OCI-LY7 (cell line): ENCODE results near the gene CHST11.

Experiments
- EZH2phosphoT487 ChIP-seq: fragments of 200-600 bp; sonication (generic); IDR thresholded peaks from 2 replicates; pipeline ENCODE4 v1.6.1; 2018; ENCODE audit warnings: low read depth, borderline replicate concordance, mild to moderate bottlenecking, mixed run types, antibody characterized with exemption, low read length, moderate library complexity, mixed read lengths
- TF ChIP-seq, protein P1 (sequence below): fragments of 200-600 bp; sonication (generic); conservative IDR thresholded peaks from 2 replicates; pipeline ENCODE4 v1.5.1; 2014; ENCODE audit warnings: mild to moderate bottlenecking, antibody characterized with exemption, low read length, moderate library complexity, mixed read lengths

- TF ChIP-seq, protein P1, sequence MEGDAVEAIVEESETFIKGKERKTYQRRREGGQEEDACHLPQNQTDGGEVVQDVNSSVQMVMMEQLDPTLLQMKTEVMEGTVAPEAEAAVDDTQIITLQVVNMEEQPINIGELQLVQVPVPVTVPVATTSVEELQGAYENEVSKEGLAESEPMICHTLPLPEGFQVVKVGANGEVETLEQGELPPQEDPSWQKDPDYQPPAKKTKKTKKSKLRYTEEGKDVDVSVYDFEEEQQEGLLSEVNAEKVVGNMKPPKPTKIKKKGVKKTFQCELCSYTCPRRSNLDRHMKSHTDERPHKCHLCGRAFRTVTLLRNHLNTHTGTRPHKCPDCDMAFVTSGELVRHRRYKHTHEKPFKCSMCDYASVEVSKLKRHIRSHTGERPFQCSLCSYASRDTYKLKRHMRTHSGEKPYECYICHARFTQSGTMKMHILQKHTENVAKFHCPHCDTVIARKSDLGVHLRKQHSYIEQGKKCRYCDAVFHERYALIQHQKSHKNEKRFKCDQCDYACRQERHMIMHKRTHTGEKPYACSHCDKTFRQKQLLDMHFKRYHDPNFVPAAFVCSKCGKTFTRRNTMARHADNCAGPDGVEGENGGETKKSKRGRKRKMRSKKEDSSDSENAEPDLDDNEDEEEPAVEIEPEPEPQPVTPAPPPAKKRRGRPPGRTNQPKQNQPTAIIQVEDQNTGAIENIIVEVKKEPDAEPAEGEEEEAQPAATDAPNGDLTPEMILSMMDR, result no peak
- no peak for TF ChIP-seq EZH2phosphoT487
These were observed 120.8 kb downstream of the CHST11 start for GRCh38 chr12:104577581-104577981.
